HCT116 (cell line): ENCODE measurements around the gene SH3GL3. TPM values are rescaled to one million over a fixed set of nuclear protein-coding genes. Genes with fewer than 3 reads are reported as not detected.

Experiments used
- ATAC-seq: fragments of 200-7000 bp; cut with Tn5 transposase; 2 replicates; pipeline ENCODE4 v1.9.1; 2020; ENCODE audit warnings: mild to moderate bottlenecking, moderate library complexity
- BruUV-seq: library from RNA; stranded (reverse); fragments of 400-500 nt; replicated peaks from 2 replicates; lab custom pipeline; 2021; lab: Mats Ljungman, UMichigan
- CTCF ChIA-PET: fragments of 300-600 bp; sonication (Branson Sonifier 250); formaldehyde crosslinking; loops from one replicate; lab custom pipeline; 2021; ENCODE audit warnings: antibody characterized with exemption; lab: Charles Lee
- POLR2A ChIA-PET: fragments of 300-600, 350-600 bp; sonication (Branson Sonifier 250); formaldehyde crosslinking; loops from one replicate; lab custom pipeline; 2021; ENCODE audit warnings: antibody characterized with exemption; lab: Charles Lee
- RAD21 ChIA-PET, 2 experiments: fragments of 300-600 bp; sonication (Branson Sonifier 250); formaldehyde crosslinking; loops; one replicate each; lab custom pipeline; 2023; ENCODE audit warnings: low total read pairs in 2 of 2; ENCODE audit not compliant: uncharacterized antibody in 2 of 2, unreplicated experiment in 2 of 2, low non-redundant PET in 1 of 2; lab: Charles Lee
- DNase-seq: peaks from one replicate; pipeline ENCODE4 v3.0.0-alpha.2; 2010; ENCODE audit warnings: low read depth, low spot score
- H2AFZ ChIP-seq: fragments of 200-600 bp; shearing (Covaris generic), sonication (generic); 2 replicates; pipeline ENCODE4 v1.6.1; 2017; ENCODE audit warnings: low read depth, mixed run types, mixed read lengths, antibody characterized with exemption, low read length; ENCODE audit not compliant: poor library complexity, severe bottlenecking
- H3K27ac ChIP-seq: 2 replicates; pipeline ENCODE4 v1.5.1; 2012; ENCODE audit warnings: low read depth, low read length
- H3K27me3 ChIP-seq: fragments of 200-600 bp; sonication (generic); 2 replicates; pipeline ENCODE4 v1.6.1; 2016; ENCODE audit warnings: mixed run types, low read length, mixed read lengths; ENCODE audit not compliant: insufficient read depth
- H3K36me3 ChIP-seq, 2 experiments: fragments of 200-500 bp in 1 of 2; fragments of 200-600 bp in 1 of 2; sonication (Bioruptor generic) in 1 of 2; sonication (generic) in 1 of 2; 2 replicates each; pipeline versions ENCODE4 v1.5.1 to v1.6.1; 2014 to 2016; ENCODE audit warnings: low read length in 2 of 2, inconsistent platforms in 1 of 2, mixed read lengths in 1 of 2, mixed run types in 1 of 2; ENCODE audit not compliant: insufficient read depth in 2 of 2, control insufficient read depth in 1 of 2
- H3K4me1 ChIP-seq, 2 experiments: fragments of 200-600 bp in 1 of 2; sonication (generic) in 1 of 2; 2 replicates each; pipeline versions ENCODE4 v1.5.1 to v1.6.1; 2012 to 2017; ENCODE audit warnings: low read length in 2 of 2, inconsistent platforms in 1 of 2, mild to moderate bottlenecking in 1 of 2, mixed read lengths in 1 of 2, mixed run types in 1 of 2, moderate library complexity in 1 of 2; ENCODE audit not compliant: insufficient read depth in 2 of 2, control insufficient read depth in 1 of 2
- H3K4me2 ChIP-seq: fragments of 200-600 bp; sonication (generic); 2 replicates; pipeline ENCODE4 v1.6.1; 2017; ENCODE audit warnings: mixed run types, low read length, mixed read lengths
- H3K4me3 ChIP-seq, 2 experiments: fragments of 200-600 bp in 1 of 2; sonication (generic) in 1 of 2; replicated peaks in 1 of 2; 2 replicates each; pipeline ENCODE4 v1.5.1; 2011 to 2016; ENCODE audit warnings: low read length in 2 of 2, control low read depth in 1 of 2, low read depth in 1 of 2, mild to moderate bottlenecking in 1 of 2, mixed read lengths in 1 of 2, mixed run types in 1 of 2
- H3K79me2 ChIP-seq: fragments of 200-600 bp; sonication (generic); 2 replicates; pipeline ENCODE4 v1.6.1; 2017; ENCODE audit warnings: mild to moderate bottlenecking, mixed run types, low read length, moderate library complexity, mixed read lengths; ENCODE audit not compliant: insufficient read depth
- H3K9ac ChIP-seq: fragments of 200-600 bp; sonication (generic); 2 replicates; pipeline ENCODE4 v1.6.1; 2016; ENCODE audit warnings: low read length, mixed read lengths
- H3K9me2 ChIP-seq: fragments of 200-600 bp; sonication (generic), shearing (Covaris generic); 2 replicates; pipeline ENCODE4 v1.6.1; 2017; ENCODE audit warnings: mixed run types, mild to moderate bottlenecking, moderate library complexity; ENCODE audit not compliant: insufficient read depth
- H3K9me3 ChIP-seq, 2 experiments: fragments of 200-500 bp in 1 of 2; fragments of 200-600 bp in 1 of 2; sonication (Bioruptor generic) in 1 of 2; sonication (generic) in 1 of 2; 2 replicates each; pipeline ENCODE4 v1.6.1; 2014 to 2017; ENCODE audit warnings: low read length in 2 of 2, mixed read lengths in 2 of 2, inconsistent platforms in 1 of 2, low read depth in 1 of 2, mild to moderate bottlenecking in 1 of 2, mixed run types in 1 of 2, moderate library complexity in 1 of 2; ENCODE audit not compliant: control insufficient read depth in 1 of 2, insufficient read depth in 1 of 2
- H4K20me1 ChIP-seq: fragments of 200-600 bp; sonication (generic), shearing (Covaris generic); 2 replicates; pipeline ENCODE4 v1.6.1; 2017; ENCODE audit warnings: mixed run types, mild to moderate bottlenecking, moderate library complexity; ENCODE audit not compliant: insufficient read depth
- CBX3 ChIP-seq: IDR thresholded peaks from 2 replicates; pipeline ENCODE4 v1.6.1; 2012; ENCODE audit warnings: low read depth
- CEBPB ChIP-seq: IDR thresholded peaks from 2 replicates; pipeline ENCODE4 v1.6.1; 2012; ENCODE audit warnings: low read depth
- ELF1 ChIP-seq: IDR thresholded peaks from 2 replicates; pipeline ENCODE4 v1.6.1; 2012; ENCODE audit warnings: low read depth, borderline replicate concordance
- EZH2 ChIP-seq: fragments of 200-600 bp; sonication (generic); IDR thresholded peaks from 2 replicates; pipeline ENCODE4 v1.6.1; 2017; ENCODE audit warnings: antibody characterized with exemption, mixed run types
- EZH2phosphoT487 ChIP-seq: fragments of 200-600 bp; IDR thresholded peaks from 2 replicates; pipeline ENCODE4 v1.6.1; 2018; ENCODE audit warnings: antibody characterized with exemption, borderline replicate concordance
- POLR2A ChIP-seq: IDR thresholded peaks from 2 replicates; pipeline ENCODE4 v1.7.0; 2011; ENCODE audit warnings: borderline replicate concordance; ENCODE audit not compliant: insufficient read depth, insufficient read length; ENCODE audit errors: extremely low read depth
- POLR2AphosphoS5 ChIP-seq: IDR thresholded peaks from 2 replicates; pipeline ENCODE4 v1.6.1; 2011; ENCODE audit warnings: mild to moderate bottlenecking, low read depth, low read length, moderate library complexity
- RAD21 ChIP-seq: IDR thresholded peaks from 2 replicates; pipeline ENCODE4 v1.6.1; 2012; ENCODE audit warnings: low read depth, mild to moderate bottlenecking
- SP1 ChIP-seq: IDR thresholded peaks from 2 replicates; pipeline ENCODE4 v1.6.1; 2012; ENCODE audit warnings: low read depth
- SRF ChIP-seq: IDR thresholded peaks from 2 replicates; pipeline ENCODE4 v1.6.1; 2012; ENCODE audit warnings: low read depth
- TCF7L2 ChIP-seq: IDR thresholded peaks from 2 replicates; pipeline ENCODE4 v1.7.0; 2011; ENCODE audit warnings: borderline replicate concordance, inconsistent platforms; ENCODE audit not compliant: insufficient read depth, insufficient read length; ENCODE audit errors: extremely low read depth
- YY1 ChIP-seq: IDR thresholded peaks from 2 replicates; pipeline ENCODE4 v1.6.1; 2011; ENCODE audit warnings: low read length, low read depth, moderate library complexity, mild to moderate bottlenecking; ENCODE audit not compliant: insufficient replicate concordance; ENCODE audit errors: extremely low read depth
- ZNF274 ChIP-seq: fragments of 200-500 bp; sonication (Bioruptor generic); IDR thresholded peaks from 2 replicates; pipeline ENCODE4 v1.6.1; 2014; ENCODE audit warnings: mild to moderate bottlenecking, low read depth, low read length, inconsistent platforms
- intact Hi-C: fragments of 100-400 bp; cut with micrococcal nuclease; formaldehyde crosslinking; loops from 2 replicates; pipeline ENCODE4 v1.10.0; 2022
- total RNA-seq: library from RNA; stranded (reverse); gene quantifications from one replicate; pipeline ENCODE4 v1.2.1, GENCODE V29; 2021; ENCODE audit not compliant: unreplicated experiment
- TF ChIP-seq, protein P1 (sequence below): IDR thresholded peaks from 2 replicates; pipeline ENCODE4 v1.6.1; 2012
- TF ChIP-seq, protein P2 (sequence below), 3 experiments: fragments of 200-600 bp in 1 of 3; sonication (generic) in 1 of 3; IDR thresholded peaks in 2 of 3; conservative IDR thresholded peaks in 1 of 3; 2 replicates each; pipeline ENCODE4 v1.5.1; 2012 to 2017; ENCODE audit warnings: low read depth in 2 of 3, low read length in 2 of 3, antibody characterized with exemption in 1 of 3, borderline replicate concordance in 1 of 3, control low read depth in 1 of 3, mild to moderate bottlenecking in 1 of 3, mixed read lengths in 1 of 3, mixed run types in 1 of 3, moderate library complexity in 1 of 3; ENCODE audit not compliant: insufficient read depth in 1 of 3
- TF ChIP-seq, protein P3 (sequence below): IDR thresholded peaks from 2 replicates; pipeline ENCODE4 v1.6.1; 2012; ENCODE audit warnings: low read depth

SH3GL3 gene
- total RNA-seq, 1 experiment from 2014 or later, result 1.3 TPM

DNA sequence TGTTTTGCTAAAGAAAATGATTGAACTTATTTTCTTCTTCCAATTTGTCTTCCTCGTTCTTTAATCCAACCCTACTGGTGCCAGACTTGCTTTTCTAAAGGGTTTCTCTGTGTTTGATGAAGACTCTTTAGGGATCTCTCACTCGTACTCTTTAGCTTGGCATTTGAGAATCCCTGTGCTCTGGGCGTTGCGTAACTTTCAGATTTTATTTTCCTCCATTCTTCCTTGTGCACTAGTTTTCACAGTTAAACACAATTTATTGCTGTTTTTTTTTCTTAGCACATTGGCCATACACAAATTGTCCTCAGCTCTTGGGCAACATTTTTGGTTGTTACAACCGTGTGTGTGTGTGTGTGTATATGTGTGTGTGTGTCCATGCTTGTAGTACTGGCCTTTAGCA, 111.0 kb downstream of the SH3GL3 start (continued):
- no peak for TF ChIP-seq YY1
- TF ChIP-seq EZH2phosphoT487, result no peak
- TF ChIP-seq, protein P1, sequence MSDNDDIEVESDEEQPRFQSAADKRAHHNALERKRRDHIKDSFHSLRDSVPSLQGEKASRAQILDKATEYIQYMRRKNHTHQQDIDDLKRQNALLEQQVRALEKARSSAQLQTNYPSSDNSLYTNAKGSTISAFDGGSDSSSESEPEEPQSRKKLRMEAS, result no peak
- no peak for TF ChIP-seq CEBPB
- no peak for TF ChIP-seq POLR2A
- TF ChIP-seq CBX3, result no peak
- TF ChIP-seq ELF1, result no peak
- no peak for TF ChIP-seq TCF7L2
- no peak for TF ChIP-seq SRF
- TF ChIP-seq, all 23 proteins: peak for 0

DNA sequence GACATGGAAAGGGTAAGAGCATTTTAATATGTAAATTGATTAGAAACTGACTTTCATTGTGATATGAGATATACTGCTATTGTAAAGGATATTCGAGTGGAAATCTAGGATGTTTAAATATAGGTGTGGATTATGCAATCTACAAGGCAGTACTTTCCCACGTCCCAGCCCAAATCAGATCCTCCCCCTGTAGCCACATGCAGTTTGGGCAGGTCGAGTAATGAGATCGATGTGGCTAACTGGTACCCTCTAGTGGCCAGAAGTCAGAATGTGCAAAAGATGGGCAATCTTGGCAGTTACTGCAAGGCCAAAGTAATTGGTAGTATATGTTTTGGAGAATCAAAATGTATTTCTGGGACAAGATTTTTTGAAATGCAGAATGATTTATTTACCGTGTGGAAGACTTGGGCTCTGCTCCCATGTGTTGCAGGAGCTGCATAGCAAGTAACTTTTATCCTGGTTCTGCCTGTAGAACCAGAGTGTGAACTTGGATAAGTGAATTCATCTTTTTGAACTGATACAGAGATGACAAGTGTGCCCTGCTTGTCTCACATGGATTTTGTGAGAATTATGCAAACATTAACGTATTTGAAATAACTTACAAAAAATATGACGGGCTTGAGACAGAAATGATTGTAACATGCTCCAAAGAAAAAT, 112.3 kb downstream of the SH3GL3 start:
- no peak overlapping the region for H3K9ac ChIP-seq
- CTCF ChIA-PET, result interaction anchor here (1.2 to 2.5 kb wide), 11 partner anchors 110 to 476 kb away, joined by 3 to 19 read pairs (median 7); partner anchors contain the start of gene SH3GL3
- no peaks in the 10 kb centered on the region for H3K27me3 ChIP-seq
- H4K20me1 ChIP-seq, result no peaks in the 10 kb centered on the region
- no peak overlapping the region for H2AFZ ChIP-seq
- RAD21 ChIA-PET, result interaction anchor here in 1 of 2 experiments (0.8 kb wide), 1 partner anchor 312 kb away, joined by 3 read pairs; no protein-coding TSS in a partner anchor
- H3K9me2 ChIP-seq, result no peaks in the 10 kb centered on the region
- H3K79me2 ChIP-seq, result no peaks in the 10 kb centered on the region
- intact Hi-C loops, result loop anchor here (1.0 kb wide), 2 partner anchors 121 to 311 kb away; no protein-coding TSS in a partner anchor
- no peaks in the 10 kb centered on the region for H3K9me3 ChIP-seq
- H3K4me2 ChIP-seq, result no peak overlapping the region
- H3K4me3 ChIP-seq, result no peak overlapping the region
- H3K4me1 ChIP-seq, result no peaks in the 10 kb centered on the region
- H3K27ac ChIP-seq, result no peak overlapping the region
- ATAC-seq (peak; percentile 97), DNase-seq (peak; percentile 60)
- POLR2A ChIA-PET, result no interaction called here
- TF ChIP-seq YY1 (no peak), POLR2AphosphoS5 (no peak), SRF (no peak), RAD21 (peak; percentile 85), EZH2 (no peak), SP1 (no peak), CEBPB (peak; percentile 57; the same call in 1 of the 2 replicates), ZNF274 (no peak), ELF1 (no peak)
- TF ChIP-seq, protein P2, sequence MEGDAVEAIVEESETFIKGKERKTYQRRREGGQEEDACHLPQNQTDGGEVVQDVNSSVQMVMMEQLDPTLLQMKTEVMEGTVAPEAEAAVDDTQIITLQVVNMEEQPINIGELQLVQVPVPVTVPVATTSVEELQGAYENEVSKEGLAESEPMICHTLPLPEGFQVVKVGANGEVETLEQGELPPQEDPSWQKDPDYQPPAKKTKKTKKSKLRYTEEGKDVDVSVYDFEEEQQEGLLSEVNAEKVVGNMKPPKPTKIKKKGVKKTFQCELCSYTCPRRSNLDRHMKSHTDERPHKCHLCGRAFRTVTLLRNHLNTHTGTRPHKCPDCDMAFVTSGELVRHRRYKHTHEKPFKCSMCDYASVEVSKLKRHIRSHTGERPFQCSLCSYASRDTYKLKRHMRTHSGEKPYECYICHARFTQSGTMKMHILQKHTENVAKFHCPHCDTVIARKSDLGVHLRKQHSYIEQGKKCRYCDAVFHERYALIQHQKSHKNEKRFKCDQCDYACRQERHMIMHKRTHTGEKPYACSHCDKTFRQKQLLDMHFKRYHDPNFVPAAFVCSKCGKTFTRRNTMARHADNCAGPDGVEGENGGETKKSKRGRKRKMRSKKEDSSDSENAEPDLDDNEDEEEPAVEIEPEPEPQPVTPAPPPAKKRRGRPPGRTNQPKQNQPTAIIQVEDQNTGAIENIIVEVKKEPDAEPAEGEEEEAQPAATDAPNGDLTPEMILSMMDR (IDR thresholded peaks at IDR 0.05 in 2 of 3, conservative IDR thresholded peaks at IDR 0.05 in 1 of 3; ENCODE audit: borderline replicate concordance in 1 of 3, insufficient read depth in 1 of 3, low read depth in 2 of 3, low read length in 2 of 3), result peak; percentile 75 to 89 (median 82)
- TF ChIP-seq, protein P1, result no peak
- TF ChIP-seq, protein P3, sequence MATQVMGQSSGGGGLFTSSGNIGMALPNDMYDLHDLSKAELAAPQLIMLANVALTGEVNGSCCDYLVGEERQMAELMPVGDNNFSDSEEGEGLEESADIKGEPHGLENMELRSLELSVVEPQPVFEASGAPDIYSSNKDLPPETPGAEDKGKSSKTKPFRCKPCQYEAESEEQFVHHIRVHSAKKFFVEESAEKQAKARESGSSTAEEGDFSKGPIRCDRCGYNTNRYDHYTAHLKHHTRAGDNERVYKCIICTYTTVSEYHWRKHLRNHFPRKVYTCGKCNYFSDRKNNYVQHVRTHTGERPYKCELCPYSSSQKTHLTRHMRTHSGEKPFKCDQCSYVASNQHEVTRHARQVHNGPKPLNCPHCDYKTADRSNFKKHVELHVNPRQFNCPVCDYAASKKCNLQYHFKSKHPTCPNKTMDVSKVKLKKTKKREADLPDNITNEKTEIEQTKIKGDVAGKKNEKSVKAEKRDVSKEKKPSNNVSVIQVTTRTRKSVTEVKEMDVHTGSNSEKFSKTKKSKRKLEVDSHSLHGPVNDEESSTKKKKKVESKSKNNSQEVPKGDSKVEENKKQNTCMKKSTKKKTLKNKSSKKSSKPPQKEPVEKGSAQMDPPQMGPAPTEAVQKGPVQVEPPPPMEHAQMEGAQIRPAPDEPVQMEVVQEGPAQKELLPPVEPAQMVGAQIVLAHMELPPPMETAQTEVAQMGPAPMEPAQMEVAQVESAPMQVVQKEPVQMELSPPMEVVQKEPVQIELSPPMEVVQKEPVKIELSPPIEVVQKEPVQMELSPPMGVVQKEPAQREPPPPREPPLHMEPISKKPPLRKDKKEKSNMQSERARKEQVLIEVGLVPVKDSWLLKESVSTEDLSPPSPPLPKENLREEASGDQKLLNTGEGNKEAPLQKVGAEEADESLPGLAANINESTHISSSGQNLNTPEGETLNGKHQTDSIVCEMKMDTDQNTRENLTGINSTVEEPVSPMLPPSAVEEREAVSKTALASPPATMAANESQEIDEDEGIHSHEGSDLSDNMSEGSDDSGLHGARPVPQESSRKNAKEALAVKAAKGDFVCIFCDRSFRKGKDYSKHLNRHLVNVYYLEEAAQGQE, result no peak
- TF ChIP-seq, all 23 proteins: peak for 3
- H3K36me3 ChIP-seq, result no peaks in the 10 kb centered on the region
- BruUV-seq, result no TSS peak
